ENCODE data around the gene XRCC5.

GRCh38 chr2:216195565-216196029 lies 86.4 kb downstream of the XRCC5 start:
- TF ChIP-seq CTCF (IDR thresholded peaks at IDR 0.05 in 2 of 3, conservative IDR thresholded peaks at IDR 0.05 in 1 of 3; ENCODE audit: borderline replicate concordance in 1 of 3, insufficient read depth in 1 of 3, low read depth in 2 of 3, low read length in 2 of 3) = no peak
- TF ChIP-seq POLR2AphosphoS5 (IDR thresholded peaks at IDR 0.05; ENCODE audit: low read depth, low read length) = no peak
- no peak for TF ChIP-seq EZH2phosphoT487 (IDR thresholded peaks at IDR 0.05; ENCODE audit: borderline replicate concordance)
- TF ChIP-seq, protein P1, sequence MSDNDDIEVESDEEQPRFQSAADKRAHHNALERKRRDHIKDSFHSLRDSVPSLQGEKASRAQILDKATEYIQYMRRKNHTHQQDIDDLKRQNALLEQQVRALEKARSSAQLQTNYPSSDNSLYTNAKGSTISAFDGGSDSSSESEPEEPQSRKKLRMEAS (IDR thresholded peaks at IDR 0.05) = no peak
- TF ChIP-seq, protein P2, sequence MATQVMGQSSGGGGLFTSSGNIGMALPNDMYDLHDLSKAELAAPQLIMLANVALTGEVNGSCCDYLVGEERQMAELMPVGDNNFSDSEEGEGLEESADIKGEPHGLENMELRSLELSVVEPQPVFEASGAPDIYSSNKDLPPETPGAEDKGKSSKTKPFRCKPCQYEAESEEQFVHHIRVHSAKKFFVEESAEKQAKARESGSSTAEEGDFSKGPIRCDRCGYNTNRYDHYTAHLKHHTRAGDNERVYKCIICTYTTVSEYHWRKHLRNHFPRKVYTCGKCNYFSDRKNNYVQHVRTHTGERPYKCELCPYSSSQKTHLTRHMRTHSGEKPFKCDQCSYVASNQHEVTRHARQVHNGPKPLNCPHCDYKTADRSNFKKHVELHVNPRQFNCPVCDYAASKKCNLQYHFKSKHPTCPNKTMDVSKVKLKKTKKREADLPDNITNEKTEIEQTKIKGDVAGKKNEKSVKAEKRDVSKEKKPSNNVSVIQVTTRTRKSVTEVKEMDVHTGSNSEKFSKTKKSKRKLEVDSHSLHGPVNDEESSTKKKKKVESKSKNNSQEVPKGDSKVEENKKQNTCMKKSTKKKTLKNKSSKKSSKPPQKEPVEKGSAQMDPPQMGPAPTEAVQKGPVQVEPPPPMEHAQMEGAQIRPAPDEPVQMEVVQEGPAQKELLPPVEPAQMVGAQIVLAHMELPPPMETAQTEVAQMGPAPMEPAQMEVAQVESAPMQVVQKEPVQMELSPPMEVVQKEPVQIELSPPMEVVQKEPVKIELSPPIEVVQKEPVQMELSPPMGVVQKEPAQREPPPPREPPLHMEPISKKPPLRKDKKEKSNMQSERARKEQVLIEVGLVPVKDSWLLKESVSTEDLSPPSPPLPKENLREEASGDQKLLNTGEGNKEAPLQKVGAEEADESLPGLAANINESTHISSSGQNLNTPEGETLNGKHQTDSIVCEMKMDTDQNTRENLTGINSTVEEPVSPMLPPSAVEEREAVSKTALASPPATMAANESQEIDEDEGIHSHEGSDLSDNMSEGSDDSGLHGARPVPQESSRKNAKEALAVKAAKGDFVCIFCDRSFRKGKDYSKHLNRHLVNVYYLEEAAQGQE (IDR thresholded peaks at IDR 0.05; ENCODE audit: low read depth) = no peak
- no peak for TF ChIP-seq EGR1 (IDR thresholded peaks at IDR 0.05; ENCODE audit: low read depth)
- no peak for TF ChIP-seq RAD21 (IDR thresholded peaks at IDR 0.05; ENCODE audit: low read depth)
- no peak for TF ChIP-seq TCF7L2 (IDR thresholded peaks at IDR 0.05; ENCODE audit: borderline replicate concordance, extremely low read depth, insufficient read depth, insufficient read length)
- no peak for TF ChIP-seq ATF3 (IDR thresholded peaks at IDR 0.05)
- no peak for TF ChIP-seq EZH2 (IDR thresholded peaks at IDR 0.05)
- TF ChIP-seq POLR2A (IDR thresholded peaks at IDR 0.05; ENCODE audit: borderline replicate concordance, extremely low read depth, insufficient read depth, insufficient read length) = no peak

Data from HCT116 (cell line).